IPS-NIHi7 (cell line): ENCODE measurements around the gene COL2A1.

ENCODE experiments used
- DNase-seq: peaks from one replicate; pipeline ENCODE4 v3.0.0; 2012; ENCODE audit warnings: mixed read lengths; ENCODE audit errors: extremely low spot score

COL2A1 gene

GRCh38 chr12:47945341-47945728 lies 58.9 kb downstream of the COL2A1 start:
- DNase-seq, result no peak

- no peak for DNase-seq
Observed at GRCh38 chr12:47944685-47945340, 59.5 kb downstream of the COL2A1 start.

DNA sequence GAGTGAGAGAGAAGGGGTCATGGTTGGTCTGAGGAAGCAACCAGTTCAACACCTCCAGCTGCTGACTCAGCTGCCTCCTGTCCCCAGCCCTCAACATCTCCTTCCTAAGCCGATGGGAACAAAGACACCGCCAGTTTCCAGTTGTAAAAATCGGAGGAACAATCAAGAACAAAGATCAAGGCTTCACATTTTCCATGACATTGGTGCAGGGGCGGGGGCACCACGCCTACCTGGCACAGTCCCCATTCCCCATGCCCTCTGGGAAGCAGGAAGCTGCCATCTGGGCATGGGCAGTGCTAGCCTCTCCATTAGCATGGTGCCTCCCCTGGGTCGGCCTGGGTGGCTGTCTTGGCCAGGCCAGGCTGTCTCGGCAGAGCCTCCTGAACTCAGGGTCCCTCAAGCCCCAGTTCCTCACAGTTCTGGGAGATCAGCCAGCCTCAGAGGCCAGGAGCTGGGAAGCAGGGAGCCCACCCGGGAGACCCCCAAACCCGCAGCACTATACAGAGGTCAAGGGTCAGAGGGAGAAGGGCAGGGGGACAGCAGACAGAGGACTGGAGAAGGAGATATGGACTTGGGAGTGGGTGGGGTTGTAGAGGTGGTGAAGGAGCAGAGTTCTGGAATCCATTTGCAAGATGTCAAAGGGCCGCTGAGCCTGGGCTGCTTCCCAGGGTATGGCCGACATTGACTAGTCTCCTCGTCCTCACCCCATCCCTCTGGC lies 60.5 kb downstream of the COL2A1 start:
- no peak for DNase-seq

- no peak for DNase-seq
Observed at GRCh38 chr12:47942614-47943225, 61.6 kb downstream of the COL2A1 start.

DNA sequence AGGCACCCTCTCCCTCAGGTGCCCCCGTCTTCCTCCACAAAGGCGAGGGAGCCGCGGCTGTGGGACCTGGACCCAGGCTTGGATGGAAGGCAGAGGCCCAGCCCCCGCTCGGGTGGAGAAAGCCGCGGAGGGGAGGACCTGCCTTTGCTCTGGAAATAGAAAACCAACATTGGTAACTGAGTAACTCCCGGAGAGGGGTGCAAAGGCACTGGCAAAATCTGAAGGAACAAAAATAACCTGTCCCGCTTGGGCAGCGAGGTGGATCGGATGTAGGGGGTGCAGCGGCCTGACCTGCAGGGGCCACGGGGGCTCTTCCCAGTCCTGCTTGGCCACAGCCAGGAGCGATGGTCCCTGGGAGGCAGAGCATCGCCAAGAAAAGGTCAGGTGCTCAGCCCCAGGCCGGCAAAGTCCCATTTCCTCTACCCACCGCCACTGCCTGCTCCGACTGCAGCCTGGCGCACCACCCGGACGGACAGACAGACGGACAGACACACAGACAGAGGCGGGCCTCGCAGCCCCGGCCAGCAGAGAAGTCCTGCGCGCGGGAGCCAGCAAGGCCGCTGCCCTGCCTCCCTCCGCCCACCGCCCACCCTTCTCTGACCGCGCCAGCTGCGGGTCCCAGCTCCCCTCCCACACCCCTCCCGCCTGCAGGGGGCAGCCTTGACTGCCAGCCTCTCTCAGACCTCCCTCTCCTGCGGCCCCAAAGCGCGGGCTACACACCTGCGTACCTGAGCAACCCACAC lies 62.2 kb downstream of the COL2A1 start:
- peak; percentile 95 for DNase-seq

DNA sequence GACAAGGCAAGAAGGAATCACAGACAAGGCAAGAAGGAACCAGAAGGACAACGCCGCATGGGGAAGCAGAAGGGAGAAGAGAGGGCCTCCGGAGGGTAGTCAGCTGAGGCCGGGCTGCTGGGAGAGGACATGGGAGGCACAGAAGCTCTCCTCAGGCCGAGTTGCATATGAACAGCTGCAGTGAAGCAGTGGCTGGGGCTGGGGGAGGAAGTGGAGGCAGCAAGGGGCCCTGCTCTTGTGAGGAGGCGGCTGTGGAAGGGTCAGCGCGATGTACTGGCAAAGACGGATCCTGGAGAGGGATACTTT lies 62.8 kb downstream of the COL2A1 start:
- DNase-seq, result no peak

DNA sequence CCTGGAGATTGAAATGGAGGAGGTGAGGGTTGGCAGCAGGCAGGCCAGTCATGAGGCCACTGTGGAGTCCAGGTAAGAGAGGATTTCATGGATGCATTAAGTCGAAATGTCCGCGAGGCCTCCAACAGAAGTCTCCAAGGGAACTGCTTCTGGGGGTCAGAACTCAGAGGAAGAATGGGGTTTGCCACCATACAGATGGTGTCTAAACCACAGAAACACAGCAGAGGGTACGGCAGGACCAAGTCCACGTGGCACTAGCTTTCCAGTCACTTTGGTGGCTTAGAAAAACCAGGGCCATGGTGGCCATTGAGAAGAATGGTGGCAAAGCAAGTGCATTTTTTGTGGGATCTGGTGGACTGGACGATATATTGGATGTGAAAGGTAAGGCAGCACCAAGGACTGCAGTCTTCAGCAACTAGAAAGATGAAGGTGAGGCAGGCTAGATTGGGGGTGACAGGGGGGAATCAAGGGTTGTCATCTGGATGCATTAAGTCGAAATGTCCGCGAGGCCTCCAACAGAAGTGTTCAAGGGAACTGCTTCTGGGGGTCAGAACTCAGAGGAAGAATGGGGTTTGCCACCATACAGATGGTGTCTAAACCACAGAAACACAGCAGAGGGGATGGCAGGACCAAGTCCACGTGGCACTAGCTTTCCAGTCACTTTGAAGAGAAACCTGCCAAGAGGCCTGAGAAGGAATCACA lies 63.4 kb downstream of the COL2A1 start:
- DNase-seq, result no peak

GRCh38 chr12:47939009-47939601 lies 65.2 kb downstream of the COL2A1 start:
- DNase-seq, result no peak

GRCh38 chr12:47938594-47938993 lies 65.7 kb downstream of the COL2A1 start:
- no peak for DNase-seq

- no peak for DNase-seq
Observed at GRCh38 chr12:47938093-47938492, 66.2 kb downstream of the COL2A1 start.

DNA sequence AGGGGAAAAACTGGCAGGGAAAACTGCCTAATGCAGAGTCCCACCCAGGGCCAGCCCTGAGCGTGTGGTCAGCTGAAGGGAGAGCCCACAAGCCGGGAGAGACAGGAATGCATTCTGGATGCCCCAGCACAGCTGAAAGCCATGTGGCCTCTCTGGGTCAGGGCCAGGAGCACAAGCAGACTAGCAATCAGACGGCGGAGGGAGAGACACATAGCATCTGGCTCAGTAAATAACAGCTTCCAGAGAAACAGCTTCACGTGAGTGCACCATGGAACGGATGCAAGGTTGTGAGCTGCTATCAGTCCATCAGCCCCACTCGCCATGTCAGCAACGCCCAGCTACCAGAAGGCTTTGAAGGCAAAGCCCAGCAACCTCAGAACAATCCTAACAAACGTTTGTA lies 69.1 kb downstream of the COL2A1 start:
- no peak for DNase-seq

GRCh38 chr12:47931187-47931586 lies 73.1 kb downstream of the COL2A1 start:
- no peak for DNase-seq

DNA sequence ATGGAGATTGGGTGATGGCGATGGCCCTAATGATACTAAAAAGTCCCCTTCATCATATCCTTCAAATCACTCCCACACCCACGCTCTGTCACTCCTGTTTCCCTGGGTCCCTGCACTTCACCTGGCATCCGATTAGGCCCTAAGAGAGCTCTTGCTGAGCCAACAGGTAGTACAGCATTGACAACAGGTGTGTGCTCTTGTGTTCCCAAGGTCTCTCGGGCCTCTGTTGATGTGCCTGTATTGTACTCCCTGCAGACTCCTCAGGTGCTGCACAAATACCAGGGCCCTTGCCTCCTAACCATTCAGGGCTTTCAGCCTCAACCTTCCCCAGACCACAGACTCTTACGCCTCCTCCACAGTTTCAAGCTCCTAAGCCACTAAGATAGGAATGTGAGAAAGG lies 73.6 kb downstream of the COL2A1 start:
- no peak for DNase-seq

- DNase-seq, result no peak
Observed at GRCh38 chr12:47927346-47927745, 76.9 kb downstream of the COL2A1 start.
